Lower lobe of right lung (tissue), 2 donors: ENCODE results near the gene SART3. TPM values are rescaled to one million over a fixed set of nuclear protein-coding genes. Genes with fewer than 3 reads are reported as not detected.
A peak's percentile ranks its signal among the peaks of the same experiment; 100 is the strongest.

Experiments used
- ATAC-seq, 2 donors: fragments of 200-7000 bp; cut with Tn5 transposase; one replicate each; pipeline ENCODE4 v1.9.1; 2020 to 2022; ENCODE audit warnings: mild to moderate bottlenecking in 2 of 2, moderate library complexity in 2 of 2
- DNase-seq: peaks from one replicate; pipeline ENCODE4 v3.0.0-alpha.2; 2020
- H3K27ac ChIP-seq: fragments of 200-600 bp; one replicate; pipeline ENCODE4 v1.8.0; 2022
- H3K27me3 ChIP-seq: fragments of 200-600 bp; one replicate; pipeline ENCODE4 v1.8.0; 2022; ENCODE audit warnings: low read depth
- H3K36me3 ChIP-seq: fragments of 200-600 bp; one replicate; pipeline ENCODE4 v1.8.0; 2022; ENCODE audit warnings: mild to moderate bottlenecking
- H3K4me1 ChIP-seq: fragments of 200-600 bp; one replicate; pipeline ENCODE4 v1.8.0; 2022
- H3K4me3 ChIP-seq: fragments of 200-600 bp; one replicate; pipeline ENCODE4 v1.8.0; 2022; ENCODE audit warnings: mild to moderate bottlenecking
- H3K9me3 ChIP-seq: fragments of 200-600 bp; one replicate; pipeline ENCODE4 v1.8.0; 2022
- CTCF ChIP-seq: fragments of 200-600 bp; IDR thresholded peaks from one replicate; pipeline ENCODE4 v1.8.0; 2022; ENCODE audit warnings: antibody characterized with exemption, mild to moderate bottlenecking
- intact Hi-C: fragments of 100-400 bp; cut with DNase I; formaldehyde crosslinking; loops from one replicate; pipeline ENCODE4 v1.11.0; 2022
- total RNA-seq: library from RNA; stranded (reverse); fragmentation: NEBNext Ultra II Directional; extraction: Animal tissue kit (Norgen Biotek cat#: 25700); gene quantifications from one replicate; pipeline ENCODE4 v1.2.1, GENCODE V29; 2021
- donor health status: DM: no; HTN: yes; CAD: no; lungs with severe emphysema.

SART3 gene
- total RNA-seq, 1 donor from 2014 or later: 42.8 TPM

DNA sequence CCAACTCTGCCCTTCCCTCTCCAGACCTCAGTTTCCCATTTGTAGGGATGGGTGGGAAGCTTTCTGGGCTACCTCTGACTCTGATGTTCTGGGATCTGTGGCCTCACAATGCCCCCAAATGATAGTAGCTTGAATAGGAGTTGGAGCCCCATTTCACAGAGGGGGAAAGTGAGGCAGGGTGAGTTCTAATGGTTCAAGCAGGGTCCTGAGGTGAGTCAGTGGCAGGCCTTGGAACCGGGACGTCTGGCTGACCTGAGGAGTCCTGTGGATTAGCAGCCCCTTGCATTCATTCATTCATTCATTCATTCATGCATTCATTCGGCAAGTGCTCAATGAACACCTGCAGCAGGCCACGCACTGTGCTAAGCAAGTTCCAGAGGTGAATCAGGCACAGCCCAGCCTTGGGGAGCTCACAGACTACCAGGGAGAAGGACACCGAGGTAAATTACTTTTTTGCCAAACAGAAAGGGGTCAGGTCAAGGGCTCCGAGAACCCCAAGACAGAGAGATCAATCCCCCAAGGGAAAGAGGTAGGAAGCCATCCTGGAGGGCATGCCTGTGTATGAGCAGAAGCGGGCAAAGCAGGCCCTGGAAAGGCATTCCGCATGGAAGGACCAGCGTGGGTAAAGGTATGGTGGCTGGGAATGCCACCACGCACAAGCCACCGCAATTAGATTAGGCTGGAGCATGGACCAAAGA is 37.7 kb upstream of the SART3 start:
- Histone ChIP-seq H3K4me3 (peak overlapping the region; percentile 44), H3K9me3 (no peaks in the 10 kb centered on the region), H3K36me3 (no peaks in the 10 kb centered on the region), H3K27me3 (no peaks in the 10 kb centered on the region), H3K27ac (no peak overlapping the region), H3K4me1 (no peaks in the 10 kb centered on the region)
- no peak for TF ChIP-seq CTCF
- ATAC-seq (no peak), DNase-seq (no peak)
- intact Hi-C loops: no loop called here

- intact Hi-C loops: no loop called here
- Histone ChIP-seq H3K9me3 (no peaks in the 10 kb centered on the region), H3K27me3 (no peaks in the 10 kb centered on the region), H3K4me3 (peak within 1 kb of the TSS; percentile 44), H3K27ac (peak within 1 kb of the TSS; percentile 46), H3K4me1 (no peaks in the 10 kb centered on the region), H3K36me3 (no peaks in the 10 kb centered on the region)
- DNase-seq (no peak), ATAC-seq (peak; percentile 43 to 53)
- no peak for TF ChIP-seq CTCF
These were observed 36.8 kb upstream of the SART3 start, which contains the start of gene TMEM119 for GRCh38 chr12:108597559-108598471. TMEM119 (minus strand) TSS chr12:108598084; CDS start chr12:108592383, 5,701 bp downstream.

GRCh38 chr12:108596854-108597558 is 36.0 kb upstream of the SART3 start:
- Histone ChIP-seq H3K27ac (peak overlapping the region; percentile 46), H3K27me3 (no peaks in the 10 kb centered on the region), H3K4me3 (peak overlapping the region; percentile 44), H3K4me1 (no peaks in the 10 kb centered on the region), H3K9me3 (no peaks in the 10 kb centered on the region), H3K36me3 (no peaks in the 10 kb centered on the region)
- no peak for TF ChIP-seq CTCF
- ATAC-seq (no peak), DNase-seq (no peak)
- intact Hi-C loops: no loop called here

DNA sequence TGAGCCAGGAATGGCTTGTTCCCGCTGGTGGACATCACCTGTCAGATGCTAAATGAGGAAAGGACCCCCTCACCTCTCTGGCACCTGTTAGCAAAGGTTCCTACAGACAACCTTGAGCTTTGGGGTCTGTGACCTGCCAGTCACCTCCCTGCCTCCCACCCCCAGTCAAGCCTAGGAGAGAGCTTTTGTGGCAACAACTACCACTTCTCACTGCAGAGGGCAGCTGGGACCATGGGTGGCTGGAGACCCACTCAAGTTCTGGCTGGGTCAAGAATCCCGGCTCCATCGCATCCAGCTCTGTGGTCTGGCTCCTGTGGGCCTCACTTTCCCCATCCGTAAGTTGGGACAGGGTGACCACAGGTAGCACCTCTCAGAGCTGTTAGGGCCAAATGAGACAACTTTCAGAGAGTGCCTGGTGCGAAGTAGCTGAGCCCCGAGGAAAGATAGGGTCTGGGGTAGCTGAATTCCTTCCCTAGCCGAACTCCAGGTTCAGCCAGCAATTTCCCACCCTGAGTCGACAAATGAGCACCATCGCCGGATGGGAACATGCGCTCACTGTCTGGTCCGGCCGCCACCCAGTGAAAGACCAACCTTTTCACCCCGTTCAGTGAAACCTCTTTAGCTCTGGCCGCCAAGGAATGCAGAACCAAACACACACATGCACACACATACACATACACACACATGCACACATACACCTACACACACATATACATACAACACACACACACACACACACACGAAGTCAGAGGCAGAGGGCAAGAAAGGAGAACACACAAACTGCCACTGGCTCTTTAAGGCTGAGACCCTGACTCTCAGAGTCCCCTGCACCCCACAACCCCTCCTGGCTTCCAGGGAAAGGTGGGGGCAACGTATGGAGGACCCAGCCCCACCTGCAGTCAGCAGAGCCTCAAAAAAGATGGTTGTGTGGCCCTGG is 35.0 kb upstream of the SART3 start:
- H3K4me1 ChIP-seq: no peaks in the 10 kb centered on the region
- intact Hi-C loops: no loop called here
- no peak for DNase-seq
- no peak overlapping the region for H3K27ac ChIP-seq
- H3K36me3 ChIP-seq: no peaks in the 10 kb centered on the region
- no peaks in the 10 kb centered on the region for H3K27me3 ChIP-seq
- H3K9me3 ChIP-seq: no peaks in the 10 kb centered on the region
- H3K4me3 ChIP-seq: peak overlapping the region; percentile 44
- ATAC-seq: no peak
- no peak for TF ChIP-seq CTCF
